GM18502 (cell line): Measurements from ENCODE around the gene P3H1.

Experiments used
- ATAC-seq: cut with Tn5 transposase; IDR thresholded peaks from one replicate; pipeline ENCODE4 v1.9.1; 2021; ENCODE audit warnings: mild to moderate bottlenecking; ENCODE audit not compliant: unreplicated experiment, poor library complexity

The P3H1 gene

GRCh38 chr1:42747125-42747524, 19.7 kb downstream of the P3H1 start:
- ATAC-seq, result no peak

GRCh38 chr1:42746436-42747105, 20.3 kb downstream of the P3H1 start:
- no peak for ATAC-seq

- no peak for ATAC-seq
Measured at GRCh38 chr1:42745851-42746250, 21.0 kb downstream of the P3H1 start.

GRCh38 chr1:42744148-42744413, 22.7 kb downstream of the P3H1 start:
- no peak for ATAC-seq

- no peak for ATAC-seq
Measured at GRCh38 chr1:42743317-42744147, 23.3 kb downstream of the P3H1 start.

GRCh38 chr1:42742617-42743316, 24.1 kb downstream of the P3H1 start:
- ATAC-seq, result no peak

- ATAC-seq, result no peak
Measured at GRCh38 chr1:42742141-42742540, 24.7 kb downstream of the P3H1 start.

- no peak for ATAC-seq
Measured at GRCh38 chr1:42741706-42742105, 25.1 kb downstream of the P3H1 start.

GRCh38 chr1:42740851-42741580, 25.8 kb downstream of the P3H1 start:
- ATAC-seq, result no peak

GRCh38 chr1:42739753-42740700, 26.8 kb downstream of the P3H1 start, which contains the start of gene CLDN19:
Gene CLDN19 (minus strand): TSS chr1:42740236. CDS start chr1:42740063, 173 bp downstream.
- ATAC-seq, result no peak

- ATAC-seq, result no peak
Measured at GRCh38 chr1:42738678-42739226, 28.1 kb downstream of the P3H1 start.

GRCh38 chr1:42737986-42738677, 28.7 kb downstream of the P3H1 start:
- no peak for ATAC-seq

GRCh38 chr1:42737257-42737656, 29.6 kb downstream of the P3H1 start:
- no peak for ATAC-seq

- no peak for ATAC-seq
Measured at GRCh38 chr1:42736571-42737200, 30.1 kb downstream of the P3H1 start.

GRCh38 chr1:42736152-42736551, 30.7 kb downstream of the P3H1 start:
- no peak for ATAC-seq

- no peak for ATAC-seq
Measured at GRCh38 chr1:42735477-42736105, 31.2 kb downstream of the P3H1 start.

- no peak for ATAC-seq
Measured at GRCh38 chr1:42735056-42735455, 31.8 kb downstream of the P3H1 start.
